ENCODE results near the gene PLTP. TPM values are rescaled to one million over a fixed set of nuclear protein-coding genes. Genes with fewer than 3 reads are reported as not detected.
A peak's percentile ranks its signal among the peaks of the same experiment; 100 is the strongest.
"Not testable (repeated sequence)": the region's sequence is repeated elsewhere in the genome, so short reads cannot be mapped to it uniquely, and the experiment has no call there.

The PLTP gene
- total RNA-seq, 1 donor from 2014 or later: 108 TPM

GRCh38 chr20:45920462-45921336 is 8.7 kb upstream of the PLTP start:
- DNase-seq (ENCODE audit: low spot score): peak; percentile 29

- peak; percentile 69 for DNase-seq (ENCODE audit: low spot score)
These were observed 7.8 kb upstream of the PLTP start for GRCh38 chr20:45919542-45920399.

GRCh38 chr20:45918779-45919537 is 7.0 kb upstream of the PLTP start:
- DNase-seq (ENCODE audit: low spot score): peak; percentile 40

GRCh38 chr20:45918182-45918737 is 6.3 kb upstream of the PLTP start:
- peak; percentile 68 for DNase-seq (ENCODE audit: low spot score)

- peak; percentile 69 for DNase-seq (ENCODE audit: low spot score)
These were observed 5.8 kb upstream of the PLTP start for GRCh38 chr20:45917790-45918141.

- no peak for DNase-seq (ENCODE audit: low spot score)
These were observed 1.2 kb upstream of the PLTP start for GRCh38 chr20:45913116-45913515.

GRCh38 chr20:45912344-45912682 is 358 bp upstream of the PLTP start:
- no peak for DNase-seq (ENCODE audit: low spot score)

GRCh38 chr20:45910670-45911485 is 1.1 kb downstream of the PLTP start:
- DNase-seq (ENCODE audit: low spot score): peak; percentile 98

GRCh38 chr20:45909817-45910669 is 1.9 kb downstream of the PLTP start:
- DNase-seq (ENCODE audit: low spot score): no peak

- DNase-seq (ENCODE audit: low spot score): no peak
These were observed 2.6 kb downstream of the PLTP start for GRCh38 chr20:45909336-45909808.

GRCh38 chr20:45908084-45908483 is 3.9 kb downstream of the PLTP start:
- DNase-seq (ENCODE audit: low spot score): no peak

GRCh38 chr20:45907219-45907948 is 4.6 kb downstream of the PLTP start:
- no peak for DNase-seq (ENCODE audit: low spot score)

GRCh38 chr20:45905505-45906079 is 6.4 kb downstream of the PLTP start:
- DNase-seq (ENCODE audit: low spot score): no peak

GRCh38 chr20:45904583-45905504 is 7.1 kb downstream of the PLTP start:
- no peak for DNase-seq (ENCODE audit: low spot score)

- no peak for DNase-seq (ENCODE audit: low spot score)
These were observed 9.7 kb downstream of the PLTP start for GRCh38 chr20:45902199-45902701.

- not testable (repeated sequence) for DNase-seq (ENCODE audit: low spot score)
These were observed 10.6 kb downstream of the PLTP start for GRCh38 chr20:45901332-45901731.

Measured in umbilical cord (tissue), 2 donors.